Activated effector memory CD4-positive, alpha-beta T cell treated with anti-CD3 and anti-CD28 coated beads, Interleukin-2, amount 50 U/mL, for 16 hours (primary cell): ENCODE measurements around the gene CD1E.
"Not testable (repeated sequence)": the region's sequence is repeated elsewhere in the genome, so short reads cannot be mapped to it uniquely, and the experiment has no call there.

Experiments used
- DNase-seq: peaks from one replicate; pipeline ENCODE4 v3.0.0-alpha.2; 2020

CD1E gene

GRCh38 chr1:158353303-158354075, at the start of gene CD1E:
Gene CD1E, plus strand, starts transcription at chr1:158353894. Its CDS starts 95 bp downstream, at chr1:158353989.
- no peak for DNase-seq

GRCh38 chr1:158310623-158311022, 43.1 kb upstream of the CD1E start:
- no peak for DNase-seq

GRCh38 chr1:158311066-158311465, 42.6 kb upstream of the CD1E start:
- no peak for DNase-seq

GRCh38 chr1:158323866-158324265, 29.8 kb upstream of the CD1E start:
- DNase-seq = no peak

GRCh38 chr1:158324395-158324794, 29.3 kb upstream of the CD1E start:
- no peak for DNase-seq

- no peak for DNase-seq
Observed at GRCh38 chr1:158327481-158327880, 26.2 kb upstream of the CD1E start.

- no peak for DNase-seq
Observed at GRCh38 chr1:158328426-158328825, 25.3 kb upstream of the CD1E start.

- DNase-seq = no peak
Observed at GRCh38 chr1:158329300-158329699, 24.4 kb upstream of the CD1E start.

- no peak for DNase-seq
Observed at GRCh38 chr1:158329733-158330132, 24.0 kb upstream of the CD1E start.

- DNase-seq = no peak
Observed at GRCh38 chr1:158330391-158331105, 23.1 kb upstream of the CD1E start.

- no peak for DNase-seq
Observed at GRCh38 chr1:158331106-158331425, 22.6 kb upstream of the CD1E start.

GRCh38 chr1:158331481-158332150, 22.1 kb upstream of the CD1E start, which contains the start of gene CD1B:
Gene CD1B, minus strand, starts transcription at chr1:158331531. Its CDS starts 108 bp downstream, at chr1:158331423.
- no peak for DNase-seq

GRCh38 chr1:158333405-158334155, 20.1 kb upstream of the CD1E start:
- no peak for DNase-seq

GRCh38 chr1:158334526-158335212, 19.0 kb upstream of the CD1E start:
- no peak for DNase-seq

- no peak for DNase-seq
Observed at GRCh38 chr1:158335213-158335532, 18.5 kb upstream of the CD1E start.

GRCh38 chr1:158336413-158336812, 17.3 kb upstream of the CD1E start:
- not testable (repeated sequence) for DNase-seq

- DNase-seq = not testable (repeated sequence)
Observed at GRCh38 chr1:158348946-158349345, 4.7 kb upstream of the CD1E start.

GRCh38 chr1:158354255-158354654, 561 bp downstream of the CD1E start:
- no peak for DNase-seq

- DNase-seq = no peak
Observed at GRCh38 chr1:158355773-158356285, 2.1 kb downstream of the CD1E start.

GRCh38 chr1:158356616-158357015, 2.9 kb downstream of the CD1E start:
- DNase-seq = no peak

- no peak for DNase-seq
Observed at GRCh38 chr1:158357441-158357840, 3.7 kb downstream of the CD1E start.

GRCh38 chr1:158362482-158362881, 8.8 kb downstream of the CD1E start:
- DNase-seq = no peak
